ENCODE results near the gene KLHL3.

GRCh38 chr5:137693307-137693950, 42.5 kb downstream of the KLHL3 start:
- TF ChIP-seq, protein P1, sequence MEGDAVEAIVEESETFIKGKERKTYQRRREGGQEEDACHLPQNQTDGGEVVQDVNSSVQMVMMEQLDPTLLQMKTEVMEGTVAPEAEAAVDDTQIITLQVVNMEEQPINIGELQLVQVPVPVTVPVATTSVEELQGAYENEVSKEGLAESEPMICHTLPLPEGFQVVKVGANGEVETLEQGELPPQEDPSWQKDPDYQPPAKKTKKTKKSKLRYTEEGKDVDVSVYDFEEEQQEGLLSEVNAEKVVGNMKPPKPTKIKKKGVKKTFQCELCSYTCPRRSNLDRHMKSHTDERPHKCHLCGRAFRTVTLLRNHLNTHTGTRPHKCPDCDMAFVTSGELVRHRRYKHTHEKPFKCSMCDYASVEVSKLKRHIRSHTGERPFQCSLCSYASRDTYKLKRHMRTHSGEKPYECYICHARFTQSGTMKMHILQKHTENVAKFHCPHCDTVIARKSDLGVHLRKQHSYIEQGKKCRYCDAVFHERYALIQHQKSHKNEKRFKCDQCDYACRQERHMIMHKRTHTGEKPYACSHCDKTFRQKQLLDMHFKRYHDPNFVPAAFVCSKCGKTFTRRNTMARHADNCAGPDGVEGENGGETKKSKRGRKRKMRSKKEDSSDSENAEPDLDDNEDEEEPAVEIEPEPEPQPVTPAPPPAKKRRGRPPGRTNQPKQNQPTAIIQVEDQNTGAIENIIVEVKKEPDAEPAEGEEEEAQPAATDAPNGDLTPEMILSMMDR (conservative IDR thresholded peaks at IDR 0.05) = no peak
- no peak for TF ChIP-seq EZH2 (IDR thresholded peaks at IDR 0.05; ENCODE audit: low read depth)

Data from PC-9 (cell line).